Jurkat, Clone E6-1 (cell line): ENCODE data around the gene MAP1LC3B.
"Not testable (repeated sequence)": the region's sequence is repeated elsewhere in the genome, so short reads cannot be mapped to it uniquely, and the experiment has no call there.

Experiments used
- DNase-seq: peaks from one replicate; pipeline ENCODE4 v3.0.0-alpha.2; 2011; ENCODE audit warnings: low read depth, low spot score
- H3K4me3 ChIP-seq: 2 replicates; pipeline ENCODE4 v1.5.1; 2011; ENCODE audit warnings: mild to moderate bottlenecking, low read length, control low read depth, moderate library complexity

MAP1LC3B gene

GRCh38 chr16:87358696-87359095, 33.4 kb upstream of the MAP1LC3B start:
- no peak overlapping the region for H3K4me3 ChIP-seq
- DNase-seq, result no peak

GRCh38 chr16:87359121-87359520, 33.0 kb upstream of the MAP1LC3B start:
- H3K4me3 ChIP-seq, result no peak overlapping the region
- DNase-seq, result no peak

GRCh38 chr16:87360862-87361610, 31.1 kb upstream of the MAP1LC3B start:
- DNase-seq, result no peak

GRCh38 chr16:87361916-87362619, 30.1 kb upstream of the MAP1LC3B start:
- H3K4me3 ChIP-seq, result no peak overlapping the region
- DNase-seq, result no peak

More at GRCh38 chr16:87360862-87361610, 31.1 kb upstream of the MAP1LC3B start:
- H3K4me3 ChIP-seq, result no peak overlapping the region

GRCh38 chr16:87362828-87363559, 29.1 kb upstream of the MAP1LC3B start:
- not testable (repeated sequence) for H3K4me3 ChIP-seq, DNase-seq

- no peak overlapping the region for H3K4me3 ChIP-seq
- DNase-seq, result no peak
Observed at GRCh38 chr16:87363771-87364455, 28.2 kb upstream of the MAP1LC3B start.

GRCh38 chr16:87365021-87365713, 27.0 kb upstream of the MAP1LC3B start:
- H3K4me3 ChIP-seq, result no peak overlapping the region
- DNase-seq, result no peak

GRCh38 chr16:87366288-87366687, 25.8 kb upstream of the MAP1LC3B start:
- DNase-seq, result no peak
- H3K4me3 ChIP-seq, result no peak overlapping the region

GRCh38 chr16:87366930-87367329, 25.2 kb upstream of the MAP1LC3B start:
- no peak for DNase-seq
- H3K4me3 ChIP-seq, result no peak overlapping the region

GRCh38 chr16:87367529-87367928, 24.6 kb upstream of the MAP1LC3B start:
- no peak for DNase-seq
- no peak overlapping the region for H3K4me3 ChIP-seq

- H3K4me3 ChIP-seq, result no peak overlapping the region
- no peak for DNase-seq
Observed at GRCh38 chr16:87368029-87368770, 23.9 kb upstream of the MAP1LC3B start.

GRCh38 chr16:87369117-87369765, 22.9 kb upstream of the MAP1LC3B start:
- H3K4me3 ChIP-seq, result no peak overlapping the region

GRCh38 chr16:87369796-87370719, 22.1 kb upstream of the MAP1LC3B start:
- DNase-seq, result no peak
- no peak overlapping the region for H3K4me3 ChIP-seq

More at GRCh38 chr16:87369117-87369765, 22.9 kb upstream of the MAP1LC3B start:
- DNase-seq, result no peak

GRCh38 chr16:87371261-87371866, 20.8 kb upstream of the MAP1LC3B start:
- no peak overlapping the region for H3K4me3 ChIP-seq
- DNase-seq, result no peak

- no peak overlapping the region for H3K4me3 ChIP-seq
- DNase-seq, result no peak
Observed at GRCh38 chr16:87372305-87372704, 19.8 kb upstream of the MAP1LC3B start.

- no peak overlapping the region for H3K4me3 ChIP-seq
- DNase-seq, result no peak
Observed at GRCh38 chr16:87374313-87374712, 17.8 kb upstream of the MAP1LC3B start.
